ENCODE data around the gene CEP20.

The CEP20 gene

GRCh38 chr16:15827709-15828343 lies 60.6 kb downstream of the CEP20 start:
- no peak for DNase-seq

GRCh38 chr16:15827299-15827698 lies 61.1 kb downstream of the CEP20 start:
- DNase-seq, result no peak

- no peak for DNase-seq
Measured at GRCh38 chr16:15825750-15826305, 62.6 kb downstream of the CEP20 start.

DNA sequence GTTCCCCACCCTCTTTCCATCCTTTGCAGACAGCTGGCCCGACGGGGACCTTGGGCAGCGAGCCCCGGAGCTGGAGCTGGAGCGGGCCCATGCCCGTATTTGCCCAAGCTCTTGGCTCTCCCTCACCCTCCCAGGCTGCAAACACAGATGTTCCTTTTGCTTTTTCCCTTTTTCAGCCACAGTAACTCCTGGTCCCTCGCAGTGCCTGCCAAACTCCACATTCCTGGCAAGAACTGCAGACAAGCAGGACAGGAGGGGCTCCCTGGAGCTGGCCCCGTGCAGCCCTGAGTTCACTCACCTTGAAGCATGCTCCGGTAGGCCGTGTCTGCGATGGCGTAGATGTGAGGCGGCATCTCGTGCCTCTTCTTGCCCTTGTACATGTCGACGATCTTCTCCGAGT lies 65.4 kb downstream of the CEP20 start:
- no peak for DNase-seq

DNA sequence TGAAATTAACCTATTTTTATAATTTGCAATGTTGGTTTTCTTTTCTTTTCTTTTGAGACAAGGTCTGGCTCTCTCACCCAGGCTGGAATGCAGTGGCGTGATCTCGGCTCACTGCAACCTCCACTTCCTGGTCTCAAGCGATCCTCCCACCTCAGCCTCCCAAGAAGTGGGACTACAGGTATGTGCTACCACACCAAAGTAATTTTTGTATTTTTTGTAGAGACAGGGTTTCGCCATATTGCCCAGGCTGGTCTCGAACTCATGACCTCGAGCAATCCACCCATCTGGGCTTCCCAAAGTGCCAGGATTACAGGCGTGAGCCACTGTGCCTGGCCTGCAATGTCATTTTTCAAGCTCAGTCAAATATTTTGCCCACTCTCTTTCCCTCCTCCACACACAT lies 67.6 kb downstream of the CEP20 start:
- no peak for DNase-seq

GRCh38 chr16:15819046-15819445 lies 69.4 kb downstream of the CEP20 start:
- no peak for DNase-seq

- DNase-seq, result no peak
Measured at GRCh38 chr16:15817446-15817845, 71.0 kb downstream of the CEP20 start.

GRCh38 chr16:15816228-15816627 lies 72.2 kb downstream of the CEP20 start:
- no peak for DNase-seq

All from activated CD4-positive, alpha-beta T cell treated with anti-CD3 and anti-CD28 coated beads, Interleukin-2, amount 50 U/mL, for 48 hours (primary cell).